Muscle layer of colon (tissue), 2 donors: ENCODE results near the gene MAP2K4.
"Not testable (repeated sequence)": the region's sequence is repeated elsewhere in the genome, so short reads cannot be mapped to it uniquely, and the experiment has no call there.

Experiments
- H3K27ac ChIP-seq: one replicate; pipeline ENCODE4 v1.7.0; 2013; ENCODE audit warnings: low read depth, mild to moderate bottlenecking, low read length, moderate library complexity
- H3K27me3 ChIP-seq, 2 donors: one replicate each; pipeline ENCODE4 v1.7.0; 2013; ENCODE audit warnings: low read length in 2 of 2, mild to moderate bottlenecking in 2 of 2; ENCODE audit not compliant: insufficient read depth in 2 of 2, control insufficient read depth in 1 of 2
- H3K36me3 ChIP-seq: one replicate; pipeline ENCODE4 v1.7.0; 2013; ENCODE audit warnings: mild to moderate bottlenecking, low read length; ENCODE audit not compliant: insufficient read depth
- H3K4me1 ChIP-seq: one replicate; pipeline ENCODE4 v1.7.0; 2013; ENCODE audit warnings: mild to moderate bottlenecking, low read length; ENCODE audit not compliant: insufficient read depth
- H3K4me3 ChIP-seq, 2 donors: one replicate each; pipeline ENCODE4 v1.7.0; 2013; ENCODE audit warnings: low read length in 2 of 2, low read depth in 1 of 2, mild to moderate bottlenecking in 1 of 2, moderate library complexity in 1 of 2
- H3K9ac ChIP-seq: one replicate; pipeline ENCODE4 v1.7.0; 2013; ENCODE audit warnings: low read length
- H3K9me3 ChIP-seq: one replicate; pipeline ENCODE4 v1.7.0; 2013; ENCODE audit warnings: mild to moderate bottlenecking, low read length
- donor health status: abdominal sarcoma.
- donor health status: Adenocarcinoma of cecum.

MAP2K4 gene

GRCh38 chr17:12127177-12127576, 106.5 kb downstream of the MAP2K4 start:
- Histone ChIP-seq H3K4me3 (no peak overlapping the region), H3K4me1 (no peaks in the 10 kb centered on the region), H3K9ac (no peak overlapping the region), H3K27ac (no peak overlapping the region), H3K27me3 (no peaks in the 10 kb centered on the region), H3K9me3 (no peaks in the 10 kb centered on the region), H3K36me3 (peaks cover 28% of the 10 kb centered on the region)

GRCh38 chr17:12127667-12128066, 107.0 kb downstream of the MAP2K4 start:
- Histone ChIP-seq H3K9ac (no peak overlapping the region), H3K27me3 (no peaks in the 10 kb centered on the region), H3K27ac (no peak overlapping the region), H3K4me1 (no peaks in the 10 kb centered on the region), H3K9me3 (no peaks in the 10 kb centered on the region), H3K4me3 (no peak overlapping the region), H3K36me3 (peaks cover 28% of the 10 kb centered on the region)

DNA sequence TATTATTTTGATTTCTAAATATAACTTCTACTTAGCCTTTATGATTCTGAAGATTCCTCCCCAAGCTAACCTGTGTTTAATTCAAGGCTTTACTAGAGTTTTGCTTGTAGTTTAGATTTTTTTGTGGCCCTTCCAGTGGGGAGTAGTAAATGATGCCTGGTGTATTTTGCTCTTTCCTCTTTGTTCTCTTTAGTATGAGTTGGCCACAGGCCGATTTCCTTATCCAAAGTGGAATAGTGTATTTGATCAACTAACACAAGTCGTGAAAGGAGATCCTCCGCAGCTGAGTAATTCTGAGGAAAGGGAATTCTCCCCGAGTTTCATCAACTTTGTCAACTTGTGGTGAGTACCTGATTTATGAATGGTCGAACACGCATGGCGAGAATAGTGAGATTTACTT, 108.3 kb downstream of the MAP2K4 start:
- Histone ChIP-seq H3K4me3 (no peak overlapping the region), H3K9ac (no peak overlapping the region), H3K9me3 (no peaks in the 10 kb centered on the region), H3K27me3 (no peaks in the 10 kb centered on the region), H3K36me3 (peaks cover 31% of the 10 kb centered on the region), H3K27ac (no peak overlapping the region), H3K4me1 (no peaks in the 10 kb centered on the region)

- Histone ChIP-seq H3K27ac (no peak overlapping the region), H3K9me3 (no peaks in the 10 kb centered on the region), H3K27me3 (no peaks in the 10 kb centered on the region), H3K4me1 (no peaks in the 10 kb centered on the region), H3K36me3 (peaks cover 23% of the 10 kb centered on the region), H3K9ac (no peak overlapping the region), H3K4me3 (no peak overlapping the region)
Measured at GRCh38 chr17:12133183-12133582, 112.5 kb downstream of the MAP2K4 start.

GRCh38 chr17:12134101-12134500, 113.4 kb downstream of the MAP2K4 start:
- Histone ChIP-seq H3K27me3 (no peaks in the 10 kb centered on the region), H3K36me3 (peaks cover 20% of the 10 kb centered on the region), H3K27ac (no peak overlapping the region), H3K4me3 (no peak overlapping the region), H3K9ac (no peak overlapping the region), H3K4me1 (no peaks in the 10 kb centered on the region), H3K9me3 (no peaks in the 10 kb centered on the region)

DNA sequence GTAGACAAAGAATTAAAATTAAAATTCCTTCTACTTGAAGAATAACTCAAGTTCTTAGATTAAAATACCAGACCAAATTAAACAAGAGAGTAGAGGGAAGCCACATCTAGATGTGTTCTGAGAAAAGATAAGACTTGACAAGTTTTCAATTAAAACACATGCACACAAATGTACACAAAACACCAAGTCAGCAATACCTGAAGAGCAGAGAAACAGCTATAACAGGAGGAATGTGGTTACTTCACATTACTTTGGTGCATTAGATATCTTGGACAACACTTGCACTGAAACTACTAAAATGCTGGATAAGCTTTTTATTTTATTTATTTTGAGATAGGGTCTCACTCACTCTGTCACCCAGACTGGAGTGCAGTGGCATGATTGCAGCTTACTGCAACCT, 113.9 kb downstream of the MAP2K4 start:
- Histone ChIP-seq H3K27me3 (no peaks in the 10 kb centered on the region), H3K36me3 (peaks cover 15% of the 10 kb centered on the region), H3K4me1 (no peaks in the 10 kb centered on the region), H3K27ac (no peak overlapping the region), H3K4me3 (no peak overlapping the region), H3K9me3 (no peaks in the 10 kb centered on the region), H3K9ac (no peak overlapping the region)

DNA sequence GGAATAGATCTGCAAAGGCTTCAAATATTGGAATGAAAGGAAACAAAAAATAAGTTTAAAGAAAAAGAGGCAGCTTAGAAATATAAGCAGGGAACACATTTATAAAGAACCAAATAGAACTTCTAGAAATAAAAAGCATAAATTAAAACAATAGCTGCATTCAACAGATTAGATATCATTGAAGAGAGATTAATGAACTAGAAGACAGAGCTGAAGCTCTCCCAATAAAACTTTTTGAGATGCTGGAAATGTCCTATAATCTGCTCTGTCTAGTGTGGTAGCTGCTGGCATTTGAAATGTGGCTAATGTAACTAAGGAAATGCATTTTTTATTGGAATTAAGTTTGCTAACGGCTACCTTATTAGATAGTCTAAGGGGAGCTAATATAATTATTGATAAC, 115.6 kb downstream of the MAP2K4 start:
- Histone ChIP-seq H3K36me3 (peaks cover 20% of the 10 kb centered on the region), H3K27me3 (no peaks in the 10 kb centered on the region), H3K9ac (no peak overlapping the region), H3K27ac (no peak overlapping the region), H3K4me3 (no peak overlapping the region), H3K9me3 (no peaks in the 10 kb centered on the region), H3K4me1 (no peaks in the 10 kb centered on the region)

DNA sequence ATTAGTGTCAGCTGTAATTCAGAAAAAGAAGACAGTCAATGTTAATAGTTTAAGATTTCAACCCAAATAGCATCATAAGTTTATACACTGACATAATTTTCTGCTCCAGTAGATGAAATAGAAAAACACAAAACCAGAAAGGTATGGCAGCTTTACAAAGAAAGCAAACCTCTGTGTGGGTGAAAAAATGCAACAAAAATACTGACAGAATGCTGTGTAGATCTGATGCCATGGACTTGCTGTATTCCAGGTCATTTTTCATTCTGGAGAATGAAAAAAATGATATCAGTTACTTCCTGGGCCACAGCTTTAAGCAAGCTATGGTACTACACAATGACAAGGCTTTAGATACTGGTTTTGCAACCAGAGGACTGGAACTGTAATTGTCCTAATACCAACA, 116.0 kb downstream of the MAP2K4 start:
- H3K36me3 ChIP-seq = peaks cover 24% of the 10 kb centered on the region
- H3K9me3 ChIP-seq = no peaks in the 10 kb centered on the region
- no peaks in the 10 kb centered on the region for H3K27me3 ChIP-seq
- no peak overlapping the region for H3K27ac ChIP-seq
- H3K4me1 ChIP-seq = no peaks in the 10 kb centered on the region
- H3K9ac ChIP-seq = no peak overlapping the region
- H3K4me3 ChIP-seq = no peak overlapping the region

DNA sequence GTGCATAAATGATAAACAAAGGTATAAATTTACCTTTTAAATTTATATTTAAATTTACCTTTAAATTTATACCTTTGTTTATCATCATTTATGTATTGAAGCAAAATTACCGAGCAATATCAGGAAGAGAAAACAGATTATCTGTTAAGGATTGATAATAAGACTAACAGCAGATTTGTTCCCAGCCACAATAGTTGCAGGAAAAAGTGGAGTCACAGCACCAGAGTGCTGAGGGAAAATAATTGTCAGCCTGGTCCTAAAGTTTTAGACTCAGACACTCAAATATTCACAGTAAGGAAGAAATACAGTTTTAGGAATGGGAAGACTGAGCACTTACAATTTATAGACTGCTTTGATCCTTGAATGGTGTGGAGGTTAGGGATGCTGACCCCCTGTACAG, 117.2 kb downstream of the MAP2K4 start:
- H3K27me3 ChIP-seq = no peaks in the 10 kb centered on the region
- H3K9ac ChIP-seq = no peak overlapping the region
- H3K27ac ChIP-seq = no peak overlapping the region
- H3K4me3 ChIP-seq = no peak overlapping the region
- H3K9me3 ChIP-seq = no peaks in the 10 kb centered on the region
- peaks cover 37% of the 10 kb centered on the region for H3K36me3 ChIP-seq
- no peaks in the 10 kb centered on the region for H3K4me1 ChIP-seq

DNA sequence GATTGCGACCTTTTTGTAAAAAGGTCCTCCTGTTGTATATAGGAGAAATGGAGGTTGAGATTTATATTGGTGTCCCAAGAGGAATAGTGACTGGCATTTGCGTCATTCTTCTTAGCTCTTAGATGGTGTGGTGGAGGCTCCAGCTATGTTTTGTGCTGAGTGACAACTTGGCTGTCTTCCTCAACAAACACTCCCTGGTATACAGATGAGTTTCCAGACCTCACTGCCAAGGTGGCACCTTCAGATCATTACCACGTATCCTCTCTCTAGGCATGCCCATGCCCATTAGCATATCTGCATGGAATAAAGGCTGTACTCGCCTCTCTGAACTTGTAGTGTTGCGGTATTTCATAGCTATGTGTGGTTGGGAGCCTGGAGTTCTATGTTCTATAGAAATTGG, 120.0 kb downstream of the MAP2K4 start:
- Histone ChIP-seq H3K4me3 (no peak overlapping the region), H3K9me3 (no peaks in the 10 kb centered on the region), H3K9ac (no peak overlapping the region), H3K4me1 (no peaks in the 10 kb centered on the region), H3K27ac (no peak overlapping the region), H3K36me3 (peaks cover 27% of the 10 kb centered on the region), H3K27me3 (no peaks in the 10 kb centered on the region)

- not testable (repeated sequence) for H3K36me3 ChIP-seq, H3K4me3 ChIP-seq, H3K4me1 ChIP-seq, H3K27ac ChIP-seq, H3K9me3 ChIP-seq, H3K9ac ChIP-seq, H3K27me3 ChIP-seq
Measured at GRCh38 chr17:12162187-12162586, 141.5 kb downstream of the MAP2K4 start.

DNA sequence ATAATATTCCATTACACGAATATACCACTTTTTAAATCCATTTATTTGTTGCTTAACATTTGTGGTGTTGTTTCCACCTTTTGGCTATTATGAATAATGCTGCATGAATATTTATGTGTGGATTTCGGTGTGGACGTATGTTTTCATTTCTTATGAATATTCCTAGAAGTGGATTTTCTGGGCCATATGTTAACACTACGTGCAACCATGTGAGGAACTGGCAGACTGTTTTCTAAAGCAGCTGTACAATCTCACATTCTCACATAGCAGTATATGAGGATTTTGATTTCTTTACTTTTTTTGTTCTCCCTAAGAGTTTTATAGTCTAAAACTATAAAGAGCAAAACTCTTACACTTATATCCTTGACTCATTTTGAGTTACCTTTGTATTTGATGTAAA, 143.4 kb downstream of the MAP2K4 start:
- H3K4me1 ChIP-seq = no peaks in the 10 kb centered on the region
- H3K27me3 ChIP-seq = no peaks in the 10 kb centered on the region
- H3K36me3 ChIP-seq = no peaks in the 10 kb centered on the region
- no peak overlapping the region for H3K4me3 ChIP-seq
- H3K9me3 ChIP-seq = no peaks in the 10 kb centered on the region
- no peak overlapping the region for H3K9ac ChIP-seq
- no peak overlapping the region for H3K27ac ChIP-seq
